Esophagus muscularis mucosa (tissue), 4 donors: ENCODE data around the gene GTF2F1. TPM values are rescaled to one million over a fixed set of nuclear protein-coding genes. Genes with fewer than 3 reads are reported as not detected.
"Not testable (repeated sequence)": the region's sequence is repeated elsewhere in the genome, so short reads cannot be mapped to it uniquely, and the experiment has no call there.

Experiments
- DNase-seq: peaks from one replicate; pipeline ENCODE4 v3.0.0-alpha.2; 2017; ENCODE audit errors: extremely low spot score
- H3K27ac ChIP-seq, 4 donors: fragments of 200-600 bp; sonication (generic); replicated peaks in 1 of 4; 1 replicate in 3 of 4; 2 replicates in 1 of 4; pipeline ENCODE4 v1.5.1; 2016 to 2019; ENCODE audit warnings: mild to moderate bottlenecking in 1 of 4
- H3K27me3 ChIP-seq, 4 donors: fragments of 200-600 bp; sonication (generic); one replicate each; pipeline versions ENCODE4 v1.5.1 to v1.6.0; 2016 to 2019
- H3K36me3 ChIP-seq, 4 donors: fragments of 200-600 bp; sonication (generic); one replicate each; pipeline ENCODE4 v1.5.1; 2016 to 2019
- H3K4me1 ChIP-seq, 4 donors: fragments of 200-600 bp; sonication (generic); one replicate each; pipeline ENCODE4 v1.5.1; 2016 to 2019
- H3K4me3 ChIP-seq, 4 donors: fragments of 200-600 bp; sonication (generic); 1 replicate in 2 of 4; 2 replicates in 2 of 4; pipeline ENCODE4 v1.5.1; 2016 to 2019; ENCODE audit warnings: mild to moderate bottlenecking in 4 of 4, moderate library complexity in 1 of 4
- H3K9me3 ChIP-seq, 4 donors: fragments of 200-600 bp; sonication (generic); 1 replicate in 3 of 4; 2 replicates in 1 of 4; pipeline ENCODE4 v1.5.1; 2016 to 2019
- CTCF ChIP-seq, 3 experiments: fragments of 200-600 bp in 2 of 3; fragments of 450-650 bp in 1 of 3; sonication (generic) in 2 of 3; IDR thresholded peaks; one replicate each; pipeline ENCODE4 v1.5.1; 2017 to 2019; ENCODE audit warnings: antibody characterized with exemption in 3 of 3, mild to moderate bottlenecking in 2 of 3, moderate library complexity in 1 of 3
- EP300 ChIP-seq: sonication (generic); formaldehyde crosslinking; IDR thresholded peaks from one replicate; pipeline ENCODE4 v1.6.1; 2017; ENCODE audit warnings: antibody characterized with exemption
- POLR2A ChIP-seq: fragments of 450-650 bp; IDR thresholded peaks from one replicate; pipeline ENCODE4 v1.6.1; 2017; ENCODE audit warnings: antibody characterized with exemption, moderate library complexity, mild to moderate bottlenecking, low read depth
- POLR2AphosphoS5 ChIP-seq, 2 donors: sonication (generic); formaldehyde crosslinking; IDR thresholded peaks; one replicate each; pipeline ENCODE4 v1.6.1; 2017; ENCODE audit warnings: antibody characterized with exemption in 2 of 2
- WGBS: methylation state at CpG from one replicate; pipeline ENCODE4 v1.1.5; 2018; 5-methylcytosine and 5-hydroxymethylcytosine counted together
- intact Hi-C: fragments of 100-400 bp; cut with DNase I; formaldehyde crosslinking; loops from one replicate; pipeline ENCODE4 v1.15.1; 2023
- total RNA-seq, 4 donors: library from RNA; depleted of rRNA; stranded (reverse); fragments of >200 nt; gene quantifications; one replicate each; pipeline versions ENCODE4 v1.1.0 to v1.2.1, GENCODE V29; 2016

Gene GTF2F1
- total RNA-seq, 4 donors from 2014 or later, result 43.6 to 61.0 (median 56.8) TPM

- Histone ChIP-seq H3K4me3 (no peak overlapping the region), H3K9me3 (no peaks in the 10 kb centered on the region), H3K4me1 (no peaks in the 10 kb centered on the region), H3K27ac (no peak overlapping the region), H3K36me3 (no peaks in the 10 kb centered on the region), H3K27me3 (no peaks in the 10 kb centered on the region)
- intact Hi-C loops, result no loop called here
- 91% methylated on average over 2 of the region's 2 CpGs for WGBS
- TF ChIP-seq EP300, result no peak
- no peak for TF ChIP-seq POLR2A
- no peak for TF ChIP-seq POLR2AphosphoS5 (IDR thresholded peaks at IDR 0.05)
- TF ChIP-seq CTCF (IDR thresholded peaks at IDR 0.05), result no peak
- DNase-seq, result no peak
Observed at GRCh38 chr19:6352381-6353165, 40.4 kb downstream of the GTF2F1 start.

DNA sequence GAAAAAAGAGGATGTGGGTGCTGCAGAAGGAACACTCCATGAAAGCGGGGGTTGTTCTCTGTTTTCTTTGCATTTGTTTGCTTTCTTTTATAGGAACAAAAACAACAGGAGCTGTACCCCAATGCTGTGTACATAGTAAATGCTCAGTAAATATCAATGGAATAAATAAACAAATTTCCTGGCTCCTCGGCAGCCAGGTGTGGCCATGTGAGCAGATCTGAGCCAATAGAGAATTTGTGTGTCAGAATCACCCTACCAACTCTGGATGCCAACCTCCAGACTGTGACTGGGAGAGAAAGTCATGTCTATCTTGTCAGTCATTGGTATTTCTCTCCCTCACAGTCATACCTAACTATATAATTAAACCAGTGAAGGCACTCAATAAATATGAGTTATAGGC is 42.3 kb downstream of the GTF2F1 start:
- H3K27ac ChIP-seq, result no peak overlapping the region
- no peaks in the 10 kb centered on the region for H3K27me3 ChIP-seq
- no peaks in the 10 kb centered on the region for H3K9me3 ChIP-seq
- no peak for DNase-seq
- H3K36me3 ChIP-seq, result no peaks in the 10 kb centered on the region
- TF ChIP-seq CTCF (IDR thresholded peaks at IDR 0.05) (no peak), EP300 (no peak), POLR2A (no peak), POLR2AphosphoS5 (IDR thresholded peaks at IDR 0.05) (no peak)
- no peak overlapping the region for H3K4me3 ChIP-seq
- 70% methylated on average over 2 of the region's 2 CpGs for WGBS
- intact Hi-C loops, result no loop called here
- H3K4me1 ChIP-seq, result no peaks in the 10 kb centered on the region

DNA sequence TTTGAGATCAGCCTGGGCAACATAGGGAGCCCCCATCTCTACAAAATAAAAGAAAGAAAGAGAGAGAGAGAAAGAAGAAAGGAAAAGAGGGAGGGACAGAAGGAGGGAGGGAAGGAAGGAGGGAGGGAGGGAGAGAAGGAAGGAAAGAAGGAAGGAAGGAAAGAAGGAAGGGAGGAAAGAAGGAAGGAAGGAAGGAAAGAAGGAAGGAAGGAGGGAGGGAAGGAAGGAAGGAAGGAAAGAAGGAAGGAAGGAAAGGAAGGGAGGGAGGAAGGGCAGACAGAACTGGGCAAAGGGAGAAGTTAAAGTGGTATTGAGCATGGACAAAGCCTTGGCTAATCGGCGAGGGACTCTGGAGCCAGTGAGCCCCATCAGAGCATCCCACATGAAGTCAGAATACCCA is 43.7 kb downstream of the GTF2F1 start:
- H3K36me3 ChIP-seq, H3K27me3 ChIP-seq, intact Hi-C loops, H3K9me3 ChIP-seq, H3K4me3 ChIP-seq, H3K27ac ChIP-seq, H3K4me1 ChIP-seq, DNase-seq: not testable (repeated sequence)
- 88% methylated on average over 2 of the region's 2 CpGs for WGBS

DNA sequence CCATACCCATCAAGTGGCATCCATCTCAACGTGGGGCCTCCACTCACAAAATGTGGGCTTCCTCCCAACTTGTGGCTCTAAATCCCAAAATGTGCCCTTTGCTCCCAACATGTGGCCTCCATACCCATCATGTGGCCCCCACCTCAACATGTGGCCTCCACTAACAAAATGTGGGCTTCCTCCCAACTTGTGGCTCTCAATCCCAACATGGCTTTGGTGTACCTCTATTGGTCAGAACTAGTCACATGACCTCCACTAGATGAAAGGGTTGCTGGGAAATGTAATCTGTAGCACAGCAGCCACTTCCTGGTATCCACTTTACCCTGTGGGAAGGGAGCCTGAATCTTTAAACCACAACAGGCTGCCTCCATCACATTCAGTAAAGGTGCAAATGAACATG is 49.5 kb downstream of the GTF2F1 start:
- Histone ChIP-seq H3K9me3 (no peaks in the 10 kb centered on the region), H3K4me3 (no peak overlapping the region), H3K27me3 (no peaks in the 10 kb centered on the region), H3K36me3 (no peaks in the 10 kb centered on the region), H3K4me1 (no peaks in the 10 kb centered on the region), H3K27ac (no peak overlapping the region)
- no peak for TF ChIP-seq POLR2AphosphoS5 (IDR thresholded peaks at IDR 0.05)
- no peak for TF ChIP-seq CTCF (IDR thresholded peaks at IDR 0.05)
- no peak for TF ChIP-seq POLR2A
- no peak for TF ChIP-seq EP300
- intact Hi-C loops, result no loop called here
- DNase-seq, result no peak
- WGBS, result 100% methylated on average over 1 of the region's 1 CpG

GRCh38 chr19:6340493-6341201 is 52.3 kb downstream of the GTF2F1 start:
- no peaks in the 10 kb centered on the region for H3K27me3 ChIP-seq
- H3K36me3 ChIP-seq, result no peaks in the 10 kb centered on the region
- H3K27ac ChIP-seq, result no peak overlapping the region
- intact Hi-C loops, result no loop called here
- H3K4me1 ChIP-seq, result no peaks in the 10 kb centered on the region
- DNase-seq, result no peak
- no peak overlapping the region for H3K4me3 ChIP-seq
- TF ChIP-seq POLR2A (no peak), POLR2AphosphoS5 (IDR thresholded peaks at IDR 0.05) (no peak), EP300 (no peak), CTCF (IDR thresholded peaks at IDR 0.05) (no peak)
- no peaks in the 10 kb centered on the region for H3K9me3 ChIP-seq
- 57% methylated on average over 14 of the region's 14 CpGs for WGBS
